ENCODE data around the gene SETD3.

The SETD3 gene

GRCh38 chr14:99383472-99384449 is 96.9 kb downstream of the SETD3 start:
- FAIRE-seq: no peak
- no peak for DNase-seq (ENCODE audit: insufficient read length, low spot score)
- no peak for TF ChIP-seq PAX5 (IDR thresholded peaks at IDR 0.05; ENCODE audit: insufficient read depth, low read length, severe bottlenecking)
- no peak for TF ChIP-seq POU2F2 (IDR thresholded peaks at IDR 0.05; ENCODE audit: low read depth, low read length)
- no peak for TF ChIP-seq POLR2A (IDR thresholded peaks at IDR 0.05; ENCODE audit: low read depth, low read length)
- no peak for TF ChIP-seq SPI1 (IDR thresholded peaks at IDR 0.05; ENCODE audit: low read depth, low read length)
- no peak for TF ChIP-seq POLR2AphosphoS5 (IDR thresholded peaks at IDR 0.05; ENCODE audit: low read depth, low read length)
- TF ChIP-seq TAF1 (IDR thresholded peaks at IDR 0.05; ENCODE audit: low read depth, low read length): no peak

GRCh38 chr14:99382781-99383471 is 97.7 kb downstream of the SETD3 start:
- no peak for DNase-seq (ENCODE audit: insufficient read length, low spot score)
- FAIRE-seq: no peak
- TF ChIP-seq POLR2A (IDR thresholded peaks at IDR 0.05; ENCODE audit: low read depth, low read length): no peak

- no peak for DNase-seq (ENCODE audit: insufficient read length, low spot score)
- TF ChIP-seq TAF1 (IDR thresholded peaks at IDR 0.05; ENCODE audit: low read depth, low read length) (no peak), PAX5 (IDR thresholded peaks at IDR 0.05; ENCODE audit: insufficient read depth, low read length, severe bottlenecking) (no peak), SPI1 (IDR thresholded peaks at IDR 0.05; ENCODE audit: low read depth, low read length) (no peak), POLR2A (IDR thresholded peaks at IDR 0.05; ENCODE audit: low read depth, low read length) (no peak), POLR2AphosphoS5 (IDR thresholded peaks at IDR 0.05; ENCODE audit: low read depth, low read length) (no peak), POU2F2 (IDR thresholded peaks at IDR 0.05; ENCODE audit: low read depth, low read length) (no peak)
- FAIRE-seq: no peak
Measured at GRCh38 chr14:99382071-99382470, 98.6 kb downstream of the SETD3 start.

GRCh38 chr14:99381688-99382060 is 99.0 kb downstream of the SETD3 start:
- DNase-seq (ENCODE audit: insufficient read length, low spot score) (no peak), FAIRE-seq (no peak)
- TF ChIP-seq PAX5 (IDR thresholded peaks at IDR 0.05; ENCODE audit: insufficient read depth, low read length, severe bottlenecking) (no peak), POU2F2 (IDR thresholded peaks at IDR 0.05; ENCODE audit: low read depth, low read length) (no peak), POLR2A (IDR thresholded peaks at IDR 0.05; ENCODE audit: low read depth, low read length) (no peak), SPI1 (IDR thresholded peaks at IDR 0.05; ENCODE audit: low read depth, low read length) (no peak), POLR2AphosphoS5 (IDR thresholded peaks at IDR 0.05; ENCODE audit: low read depth, low read length) (no peak), TAF1 (IDR thresholded peaks at IDR 0.05; ENCODE audit: low read depth, low read length) (no peak)

- DNase-seq (ENCODE audit: insufficient read length, low spot score): no peak
- TF ChIP-seq SPI1 (IDR thresholded peaks at IDR 0.05; ENCODE audit: low read depth, low read length) (no peak), TAF1 (IDR thresholded peaks at IDR 0.05; ENCODE audit: low read depth, low read length) (no peak), PAX5 (IDR thresholded peaks at IDR 0.05; ENCODE audit: insufficient read depth, low read length, severe bottlenecking) (no peak), POU2F2 (IDR thresholded peaks at IDR 0.05; ENCODE audit: low read depth, low read length) (no peak), POLR2AphosphoS5 (IDR thresholded peaks at IDR 0.05; ENCODE audit: low read depth, low read length) (no peak)
- FAIRE-seq: no peak
Measured at GRCh38 chr14:99380991-99381687, 99.5 kb downstream of the SETD3 start.

- FAIRE-seq (no peak), DNase-seq (ENCODE audit: insufficient read length, low spot score) (no peak)
- TF ChIP-seq PAX5 (IDR thresholded peaks at IDR 0.05; ENCODE audit: insufficient read depth, low read length, severe bottlenecking): no peak
- TF ChIP-seq POLR2A (IDR thresholded peaks at IDR 0.05; ENCODE audit: low read depth, low read length): no peak
- no peak for TF ChIP-seq SPI1 (IDR thresholded peaks at IDR 0.05; ENCODE audit: low read depth, low read length)
- TF ChIP-seq POLR2AphosphoS5 (IDR thresholded peaks at IDR 0.05; ENCODE audit: low read depth, low read length): no peak
- TF ChIP-seq POU2F2 (IDR thresholded peaks at IDR 0.05; ENCODE audit: low read depth, low read length): no peak
- no peak for TF ChIP-seq TAF1 (IDR thresholded peaks at IDR 0.05; ENCODE audit: low read depth, low read length)
Measured at GRCh38 chr14:99380402-99380801, 100.3 kb downstream of the SETD3 start.

- DNase-seq (ENCODE audit: insufficient read length, low spot score): no peak
- TF ChIP-seq TAF1 (IDR thresholded peaks at IDR 0.05; ENCODE audit: low read depth, low read length) (no peak), PAX5 (IDR thresholded peaks at IDR 0.05; ENCODE audit: insufficient read depth, low read length, severe bottlenecking) (no peak), POU2F2 (IDR thresholded peaks at IDR 0.05; ENCODE audit: low read depth, low read length) (no peak), POLR2AphosphoS5 (IDR thresholded peaks at IDR 0.05; ENCODE audit: low read depth, low read length) (no peak), SPI1 (IDR thresholded peaks at IDR 0.05; ENCODE audit: low read depth, low read length) (no peak), POLR2A (IDR thresholded peaks at IDR 0.05; ENCODE audit: low read depth, low read length) (no peak)
- no peak for FAIRE-seq
Measured at GRCh38 chr14:99378782-99379214, 101.9 kb downstream of the SETD3 start.

- FAIRE-seq (no peak), DNase-seq (ENCODE audit: insufficient read length, low spot score) (no peak)
- TF ChIP-seq TAF1 (IDR thresholded peaks at IDR 0.05; ENCODE audit: low read depth, low read length) (no peak), PAX5 (IDR thresholded peaks at IDR 0.05; ENCODE audit: insufficient read depth, low read length, severe bottlenecking) (no peak), POLR2AphosphoS5 (IDR thresholded peaks at IDR 0.05; ENCODE audit: low read depth, low read length) (no peak), SPI1 (IDR thresholded peaks at IDR 0.05; ENCODE audit: low read depth, low read length) (no peak), POLR2A (IDR thresholded peaks at IDR 0.05; ENCODE audit: low read depth, low read length) (no peak), POU2F2 (IDR thresholded peaks at IDR 0.05; ENCODE audit: low read depth, low read length) (no peak)
Measured at GRCh38 chr14:99377951-99378350, 102.7 kb downstream of the SETD3 start.

GRCh38 chr14:99374964-99375363 is 105.7 kb downstream of the SETD3 start:
- FAIRE-seq (no peak), DNase-seq (ENCODE audit: insufficient read length, low spot score) (no peak)
- TF ChIP-seq TAF1 (IDR thresholded peaks at IDR 0.05; ENCODE audit: low read depth, low read length): no peak
- no peak for TF ChIP-seq POU2F2 (IDR thresholded peaks at IDR 0.05; ENCODE audit: low read depth, low read length)
- no peak for TF ChIP-seq POLR2A (IDR thresholded peaks at IDR 0.05; ENCODE audit: low read depth, low read length)
- TF ChIP-seq PAX5 (IDR thresholded peaks at IDR 0.05; ENCODE audit: insufficient read depth, low read length, severe bottlenecking): no peak
- TF ChIP-seq POLR2AphosphoS5 (IDR thresholded peaks at IDR 0.05; ENCODE audit: low read depth, low read length): no peak
- no peak for TF ChIP-seq SPI1 (IDR thresholded peaks at IDR 0.05; ENCODE audit: low read depth, low read length)
